Measurements from ENCODE around the gene DCT.

Gene DCT

GRCh38 chr13:94520001-94520400 lies 40.5 kb upstream of the DCT start:
- no peaks in the 10 kb centered on the region for H3K36me3 ChIP-seq (ENCODE audit: insufficient read depth, low read length)
- H4K20me1 ChIP-seq (ENCODE audit: insufficient read depth, low read length), result no peaks in the 10 kb centered on the region
- H3K27ac ChIP-seq (ENCODE audit: low read length), result no peak overlapping the region
- no peaks in the 10 kb centered on the region for H3K27me3 ChIP-seq (ENCODE audit: insufficient read depth, low read length, poor library complexity)
- no peak overlapping the region for H3K4me2 ChIP-seq (ENCODE audit: insufficient read depth, low read length)
- ATAC-seq (ENCODE audit: insufficient read depth, low read depth) (no peak), DNase-seq (no peak)
- no peaks in the 10 kb centered on the region for H3K79me2 ChIP-seq (ENCODE audit: insufficient read depth, low read length)
- no peak overlapping the region for H3K9ac ChIP-seq (ENCODE audit: low read depth, low read length)
- no peak overlapping the region for H3K4me3 ChIP-seq (ENCODE audit: low read depth in 1 of 2, low read length in 2 of 2)
- no peaks in the 10 kb centered on the region for H3K9me3 ChIP-seq (ENCODE audit: insufficient read depth, low read length, severe bottlenecking)
- H3K4me1 ChIP-seq (ENCODE audit: insufficient read depth, low read length), result peaks cover 2% of the 10 kb centered on the region; the same call in 1 of the 2 replicates
- no peak for TF ChIP-seq EZH2 (IDR thresholded peaks at IDR 0.05; ENCODE audit: borderline replicate concordance, low read depth, low read length, severe bottlenecking)
- no peak for TF ChIP-seq CTCF (IDR thresholded peaks at IDR 0.05; ENCODE audit: borderline replicate concordance, extremely low read depth, low read length, poor library complexity, severe bottlenecking)
- no peak overlapping the region for H2AFZ ChIP-seq (ENCODE audit: low read depth, low read length)

DNA sequence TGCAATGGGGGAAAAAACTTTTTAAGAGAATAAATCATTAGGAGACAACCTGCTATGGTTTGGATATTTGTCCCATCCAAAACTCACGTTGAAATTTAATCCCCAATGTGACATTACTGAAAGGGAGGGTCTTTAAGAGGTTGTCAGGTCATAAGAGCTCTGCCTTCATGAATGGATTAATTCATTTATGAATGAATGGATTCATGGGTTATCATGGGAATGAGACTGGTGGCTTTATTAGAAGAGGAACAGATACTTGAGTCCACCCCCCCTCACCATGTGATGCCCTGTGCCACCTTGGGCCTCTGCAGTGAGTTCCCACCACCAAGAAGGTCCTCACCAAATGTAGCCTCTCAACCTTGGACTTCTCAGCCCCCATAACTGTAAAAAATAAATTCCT lies 37.0 kb upstream of the DCT start:
- H3K9ac ChIP-seq (ENCODE audit: low read depth, low read length), result no peak overlapping the region
- no peak overlapping the region for H3K4me2 ChIP-seq (ENCODE audit: insufficient read depth, low read length)
- no peak for ATAC-seq (ENCODE audit: insufficient read depth, low read depth)
- no peak overlapping the region for H2AFZ ChIP-seq (ENCODE audit: low read depth, low read length)
- H4K20me1 ChIP-seq (ENCODE audit: insufficient read depth, low read length), result no peaks in the 10 kb centered on the region
- no peaks in the 10 kb centered on the region for H3K36me3 ChIP-seq (ENCODE audit: insufficient read depth, low read length)
- no peak overlapping the region for H3K4me3 ChIP-seq (ENCODE audit: low read depth in 1 of 2, low read length in 2 of 2)
- H3K9me3 ChIP-seq (ENCODE audit: insufficient read depth, low read length, severe bottlenecking), result no peaks in the 10 kb centered on the region
- no peak for TF ChIP-seq EZH2 (IDR thresholded peaks at IDR 0.05; ENCODE audit: borderline replicate concordance, low read depth, low read length, severe bottlenecking)
- no peak for TF ChIP-seq CTCF (IDR thresholded peaks at IDR 0.05; ENCODE audit: borderline replicate concordance, extremely low read depth, low read length, poor library complexity, severe bottlenecking)
- H3K79me2 ChIP-seq (ENCODE audit: insufficient read depth, low read length), result no peaks in the 10 kb centered on the region
- peaks cover 2% of the 10 kb centered on the region; the same call in 1 of the 2 replicates for H3K4me1 ChIP-seq (ENCODE audit: insufficient read depth, low read length)
- no peak for DNase-seq
- no peaks in the 10 kb centered on the region for H3K27me3 ChIP-seq (ENCODE audit: insufficient read depth, low read length, poor library complexity)
- no peak overlapping the region for H3K27ac ChIP-seq (ENCODE audit: low read length)

GRCh38 chr13:94515911-94516310 lies 36.4 kb upstream of the DCT start:
- TF ChIP-seq CTCF (IDR thresholded peaks at IDR 0.05; ENCODE audit: borderline replicate concordance, extremely low read depth, low read length, poor library complexity, severe bottlenecking), result no peak
- no peak for TF ChIP-seq EZH2 (IDR thresholded peaks at IDR 0.05; ENCODE audit: borderline replicate concordance, low read depth, low read length, severe bottlenecking)
- no peaks in the 10 kb centered on the region for H3K36me3 ChIP-seq (ENCODE audit: insufficient read depth, low read length)
- no peaks in the 10 kb centered on the region for H3K27me3 ChIP-seq (ENCODE audit: insufficient read depth, low read length, poor library complexity)
- no peak overlapping the region for H3K9ac ChIP-seq (ENCODE audit: low read depth, low read length)
- H3K79me2 ChIP-seq (ENCODE audit: insufficient read depth, low read length), result no peaks in the 10 kb centered on the region
- H3K9me3 ChIP-seq (ENCODE audit: insufficient read depth, low read length, severe bottlenecking), result no peaks in the 10 kb centered on the region
- H2AFZ ChIP-seq (ENCODE audit: low read depth, low read length), result no peak overlapping the region
- no peak overlapping the region for H3K27ac ChIP-seq (ENCODE audit: low read length)
- no peaks in the 10 kb centered on the region for H4K20me1 ChIP-seq (ENCODE audit: insufficient read depth, low read length)
- DNase-seq (no peak), ATAC-seq (ENCODE audit: insufficient read depth, low read depth) (peak; percentile 10; the same call in 1 of the 3 replicates)
- no peak overlapping the region for H3K4me3 ChIP-seq (ENCODE audit: low read depth in 1 of 2, low read length in 2 of 2)
- H3K4me2 ChIP-seq (ENCODE audit: insufficient read depth, low read length), result no peak overlapping the region
- peaks cover 2% of the 10 kb centered on the region; the same call in 1 of the 2 replicates for H3K4me1 ChIP-seq (ENCODE audit: insufficient read depth, low read length)

GRCh38 chr13:94515374-94515773 lies 35.9 kb upstream of the DCT start:
- H4K20me1 ChIP-seq (ENCODE audit: insufficient read depth, low read length), result no peaks in the 10 kb centered on the region
- no peaks in the 10 kb centered on the region for H3K9me3 ChIP-seq (ENCODE audit: insufficient read depth, low read length, severe bottlenecking)
- no peak overlapping the region for H3K9ac ChIP-seq (ENCODE audit: low read depth, low read length)
- no peaks in the 10 kb centered on the region for H3K79me2 ChIP-seq (ENCODE audit: insufficient read depth, low read length)
- H3K36me3 ChIP-seq (ENCODE audit: insufficient read depth, low read length), result no peaks in the 10 kb centered on the region
- no peaks in the 10 kb centered on the region for H3K27me3 ChIP-seq (ENCODE audit: insufficient read depth, low read length, poor library complexity)
- H3K27ac ChIP-seq (ENCODE audit: low read length), result no peak overlapping the region
- H3K4me2 ChIP-seq (ENCODE audit: insufficient read depth, low read length), result no peak overlapping the region
- no peak for DNase-seq
- no peak overlapping the region for H2AFZ ChIP-seq (ENCODE audit: low read depth, low read length)
- H3K4me3 ChIP-seq (ENCODE audit: low read depth in 1 of 2, low read length in 2 of 2), result no peak overlapping the region
- ATAC-seq (ENCODE audit: insufficient read depth, low read depth), result peak; percentile 80
- peaks cover 2% of the 10 kb centered on the region; the same call in 1 of the 2 replicates for H3K4me1 ChIP-seq (ENCODE audit: insufficient read depth, low read length)
- TF ChIP-seq EZH2 (IDR thresholded peaks at IDR 0.05; ENCODE audit: borderline replicate concordance, low read depth, low read length, severe bottlenecking) (no peak), CTCF (IDR thresholded peaks at IDR 0.05; ENCODE audit: borderline replicate concordance, extremely low read depth, low read length, poor library complexity, severe bottlenecking) (no peak)
